Kidney epithelial cell (primary cell): ENCODE measurements around the gene SLC45A2. TPM values are rescaled to one million over a fixed set of nuclear protein-coding genes. Genes with fewer than 3 reads are reported as not detected.

ENCODE experiments used
- DNase-seq: peaks from one replicate; pipeline ENCODE4 v3.0.0-alpha.2; 2010; ENCODE audit warnings: low read depth
- H3K27me3 ChIP-seq: 2 replicates; pipeline ENCODE4 v1.6.0; 2011; ENCODE audit warnings: low read length; ENCODE audit not compliant: control insufficient read depth, insufficient read depth
- H3K36me3 ChIP-seq: 2 replicates; pipeline ENCODE4 v1.5.1; 2011; ENCODE audit warnings: low read length; ENCODE audit not compliant: control insufficient read depth, insufficient read depth
- H3K4me3 ChIP-seq: 2 replicates; pipeline ENCODE4 v1.5.1; 2011; ENCODE audit warnings: low read depth, mild to moderate bottlenecking, control low read depth, low read length
- total RNA-seq: library from RNA; depleted of rRNA; stranded (reverse); fragments of >200 nt; gene quantifications from 2 replicates; pipeline ENCODE4 v1.2.3, GENCODE V29; 2015
- TF ChIP-seq, protein P1 (sequence below): IDR thresholded peaks from 2 replicates; pipeline ENCODE4 v1.5.1; 2011; ENCODE audit warnings: mild to moderate bottlenecking, moderate library complexity, low read length, control low read depth, inconsistent platforms; ENCODE audit not compliant: insufficient read depth, poor library complexity, severe bottlenecking

Gene SLC45A2
- total RNA-seq, 1 donor from 2014 or later: not detected

DNA sequence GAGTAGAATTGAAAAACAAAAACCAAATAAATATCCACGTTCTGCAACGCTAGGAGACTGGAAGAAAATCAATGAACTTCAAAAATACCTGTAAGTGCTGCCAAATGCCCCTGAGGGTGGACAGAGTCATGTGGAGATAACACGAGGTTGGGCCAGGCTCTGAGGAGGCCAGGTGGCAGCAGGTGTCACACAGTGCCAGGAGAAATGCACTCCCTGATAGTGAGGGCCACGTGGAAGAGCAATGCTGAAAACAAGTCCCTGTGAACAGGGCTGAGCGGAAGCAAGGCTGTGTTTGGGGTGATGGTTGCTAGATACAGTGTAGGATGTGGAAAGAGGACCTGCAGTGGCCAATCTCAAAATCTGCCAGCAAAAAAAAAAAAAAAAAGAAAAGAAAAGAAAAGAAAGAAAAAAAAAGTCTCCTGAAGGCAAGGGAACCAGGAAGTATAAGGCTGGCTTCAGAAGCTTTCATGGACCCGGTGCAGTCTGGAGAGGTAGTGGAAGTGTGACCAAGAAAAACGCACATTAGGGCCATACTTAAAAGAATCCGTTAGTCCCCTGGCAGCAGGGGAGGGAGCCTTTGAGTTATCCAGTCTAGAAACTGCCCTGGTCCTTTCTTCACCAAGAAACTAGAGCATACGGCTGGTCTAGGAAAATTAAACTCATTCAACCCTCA is 41.7 kb upstream of the SLC45A2 start:
- TF ChIP-seq, protein P1, sequence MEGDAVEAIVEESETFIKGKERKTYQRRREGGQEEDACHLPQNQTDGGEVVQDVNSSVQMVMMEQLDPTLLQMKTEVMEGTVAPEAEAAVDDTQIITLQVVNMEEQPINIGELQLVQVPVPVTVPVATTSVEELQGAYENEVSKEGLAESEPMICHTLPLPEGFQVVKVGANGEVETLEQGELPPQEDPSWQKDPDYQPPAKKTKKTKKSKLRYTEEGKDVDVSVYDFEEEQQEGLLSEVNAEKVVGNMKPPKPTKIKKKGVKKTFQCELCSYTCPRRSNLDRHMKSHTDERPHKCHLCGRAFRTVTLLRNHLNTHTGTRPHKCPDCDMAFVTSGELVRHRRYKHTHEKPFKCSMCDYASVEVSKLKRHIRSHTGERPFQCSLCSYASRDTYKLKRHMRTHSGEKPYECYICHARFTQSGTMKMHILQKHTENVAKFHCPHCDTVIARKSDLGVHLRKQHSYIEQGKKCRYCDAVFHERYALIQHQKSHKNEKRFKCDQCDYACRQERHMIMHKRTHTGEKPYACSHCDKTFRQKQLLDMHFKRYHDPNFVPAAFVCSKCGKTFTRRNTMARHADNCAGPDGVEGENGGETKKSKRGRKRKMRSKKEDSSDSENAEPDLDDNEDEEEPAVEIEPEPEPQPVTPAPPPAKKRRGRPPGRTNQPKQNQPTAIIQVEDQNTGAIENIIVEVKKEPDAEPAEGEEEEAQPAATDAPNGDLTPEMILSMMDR: no peak
- Histone ChIP-seq H3K36me3 (no peaks in the 10 kb centered on the region), H3K4me3 (no peak overlapping the region), H3K27me3 (no peaks in the 10 kb centered on the region)
- no peak for DNase-seq

DNA sequence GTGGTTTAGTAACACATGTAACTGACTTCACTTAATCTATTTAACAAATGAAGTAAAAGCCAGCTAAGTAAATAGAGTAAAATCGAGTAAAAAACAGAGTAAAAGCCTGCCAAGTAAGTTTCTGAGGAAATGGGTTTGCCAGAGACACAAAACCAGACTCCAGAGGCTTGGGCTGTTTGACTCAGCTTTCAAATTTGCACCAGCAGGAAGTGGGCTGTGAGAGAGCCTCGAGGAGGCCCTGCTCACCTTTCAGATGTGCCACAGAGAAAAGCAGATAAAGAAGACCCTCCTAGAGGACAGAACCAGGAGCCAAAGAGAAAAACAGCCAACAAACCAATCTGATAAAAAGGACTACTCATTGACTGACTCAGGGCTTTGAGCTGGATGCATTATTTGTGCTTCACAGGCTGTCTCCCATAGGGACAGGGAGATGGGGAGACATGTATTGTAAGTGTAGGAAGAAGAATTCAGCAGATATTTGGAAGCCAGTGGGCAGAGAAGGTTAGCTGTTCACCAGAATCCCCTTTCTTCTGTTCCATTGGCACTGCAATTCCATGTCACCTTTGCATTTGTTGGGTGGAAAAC is 37.7 kb upstream of the SLC45A2 start:
- Histone ChIP-seq H3K36me3 (no peaks in the 10 kb centered on the region), H3K27me3 (no peaks in the 10 kb centered on the region), H3K4me3 (no peak overlapping the region)
- no peak for DNase-seq
- TF ChIP-seq, protein P1: no peak

DNA sequence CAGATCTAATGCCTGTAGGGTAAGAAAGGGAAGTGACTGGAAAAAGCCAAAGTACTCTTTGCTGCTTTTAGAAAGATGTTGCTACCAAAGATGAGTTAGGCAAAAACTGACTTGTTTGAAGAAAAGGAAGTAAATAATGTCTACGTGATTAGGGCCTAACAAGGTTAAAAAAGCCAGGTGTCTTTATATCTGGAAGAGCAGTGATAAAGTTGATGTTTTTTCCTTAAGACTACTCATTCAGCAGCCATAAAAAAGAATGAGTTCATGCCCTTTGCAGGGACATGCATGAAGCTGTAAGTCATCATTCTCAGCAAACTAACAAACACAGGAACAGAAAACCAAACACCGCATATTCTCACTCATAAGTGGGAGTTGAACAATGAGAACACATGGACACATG is 36.8 kb upstream of the SLC45A2 start:
- TF ChIP-seq, protein P1: no peak
- Histone ChIP-seq H3K4me3 (no peak overlapping the region), H3K36me3 (no peaks in the 10 kb centered on the region), H3K27me3 (no peaks in the 10 kb centered on the region)
- DNase-seq: no peak

DNA sequence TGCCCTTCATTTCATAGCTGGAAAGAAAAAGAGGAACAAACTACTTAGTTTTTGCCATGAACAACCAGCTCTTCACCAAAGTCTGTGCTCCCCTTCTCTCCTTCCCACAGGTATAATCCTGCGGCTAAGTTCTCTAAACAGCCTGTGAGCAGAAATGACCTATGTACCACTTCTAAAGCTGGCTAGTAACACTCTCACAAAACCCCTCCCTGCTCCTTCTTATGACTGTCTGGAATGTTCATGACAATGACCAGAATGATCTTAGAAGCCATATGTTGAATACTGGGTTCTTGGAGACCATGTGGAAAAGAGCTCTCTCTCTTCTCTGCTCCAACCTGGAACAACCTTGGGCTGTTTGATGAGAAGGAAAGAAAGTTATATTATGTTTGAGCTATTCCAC is 36.2 kb upstream of the SLC45A2 start:
- Histone ChIP-seq H3K27me3 (no peaks in the 10 kb centered on the region), H3K36me3 (no peaks in the 10 kb centered on the region), H3K4me3 (no peak overlapping the region)
- TF ChIP-seq, protein P1: no peak
- no peak for DNase-seq

DNA sequence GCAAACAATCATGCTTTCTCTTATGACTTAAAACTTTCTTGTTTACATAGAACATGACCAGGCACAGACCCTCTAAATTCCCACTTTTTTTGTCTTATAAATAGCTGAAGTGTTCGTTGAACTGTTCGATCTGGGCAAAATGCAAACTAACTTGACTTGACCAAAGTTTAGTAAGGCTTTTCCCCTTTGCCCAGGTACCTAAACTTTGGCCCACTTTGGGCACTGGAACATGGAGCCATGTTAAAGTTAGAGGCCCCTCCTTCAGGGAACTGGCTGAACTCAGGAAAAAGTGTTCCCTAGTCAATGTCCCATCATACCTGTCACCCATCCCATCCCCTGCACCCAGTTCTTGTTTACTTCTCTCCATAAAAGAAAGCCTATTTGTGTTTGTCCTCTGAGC is 32.8 kb upstream of the SLC45A2 start:
- DNase-seq: no peak
- Histone ChIP-seq H3K4me3 (no peak overlapping the region), H3K27me3 (no peaks in the 10 kb centered on the region), H3K36me3 (no peaks in the 10 kb centered on the region)
- TF ChIP-seq, protein P1: no peak

DNA sequence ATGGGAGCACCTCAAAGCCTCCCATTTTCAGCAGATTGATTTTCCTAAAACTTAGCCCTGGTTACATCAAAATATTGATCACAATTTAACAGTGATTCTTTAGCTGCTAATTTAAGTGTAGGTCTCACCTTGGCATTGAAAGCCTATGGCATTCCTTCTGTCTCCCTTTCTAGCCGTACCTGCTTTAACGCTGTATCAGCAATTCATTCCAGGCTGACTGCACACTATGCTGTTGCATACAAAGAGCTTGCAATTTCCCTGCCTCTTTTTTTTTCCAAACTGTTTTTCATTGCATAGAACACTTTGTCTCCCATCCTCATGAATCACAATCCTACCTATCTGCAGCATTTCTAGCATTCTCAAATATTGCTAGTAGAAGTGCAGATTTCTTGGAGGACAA is 32.3 kb upstream of the SLC45A2 start:
- DNase-seq: no peak
- Histone ChIP-seq H3K4me3 (no peak overlapping the region), H3K27me3 (no peaks in the 10 kb centered on the region), H3K36me3 (no peaks in the 10 kb centered on the region)
- TF ChIP-seq, protein P1: no peak
